Midbrain (tissue), 1 donor: ENCODE data around the gene DISC1.
"Not testable (repeated sequence)": the region's sequence is repeated elsewhere in the genome, so short reads cannot be mapped to it uniquely, and the experiment has no call there.

Experiments used
- DNase-seq: peaks from one replicate; lab custom pipeline; 2025; lab: John Stamatoyannopoulos, UW

Gene DISC1

GRCh38 chr1:231931146-231931545 is 304.6 kb downstream of the DISC1 start:
- DNase-seq, result no peak

- DNase-seq, result no peak
Measured at GRCh38 chr1:231931846-231932454, 305.4 kb downstream of the DISC1 start.

- DNase-seq, result no peak
Measured at GRCh38 chr1:231933711-231934626, 307.4 kb downstream of the DISC1 start.

- DNase-seq, result no peak
Measured at GRCh38 chr1:231934797-231935196, 308.2 kb downstream of the DISC1 start.

- no peak for DNase-seq
Measured at GRCh38 chr1:231935856-231936255, 309.3 kb downstream of the DISC1 start.

GRCh38 chr1:231936983-231937775 is 310.6 kb downstream of the DISC1 start:
- DNase-seq, result peak; percentile 16

- DNase-seq, result no peak
Measured at GRCh38 chr1:231938211-231938610, 311.6 kb downstream of the DISC1 start.

GRCh38 chr1:231938711-231939110 is 312.1 kb downstream of the DISC1 start:
- DNase-seq, result no peak

- no peak for DNase-seq
Measured at GRCh38 chr1:231939118-231939517, 312.5 kb downstream of the DISC1 start.

- DNase-seq, result no peak
Measured at GRCh38 chr1:231940116-231940515, 313.5 kb downstream of the DISC1 start.

GRCh38 chr1:231940701-231941100 is 314.1 kb downstream of the DISC1 start:
- no peak for DNase-seq

- no peak for DNase-seq
Measured at GRCh38 chr1:231943084-231943483, 316.5 kb downstream of the DISC1 start.

GRCh38 chr1:231948102-231948501 is 321.5 kb downstream of the DISC1 start:
- DNase-seq, result not testable (repeated sequence)

GRCh38 chr1:231949277-231950091 is 322.9 kb downstream of the DISC1 start:
- DNase-seq, result peak; percentile 61

GRCh38 chr1:231950331-231951128 is 323.9 kb downstream of the DISC1 start:
- DNase-seq, result no peak

- DNase-seq, result no peak
Measured at GRCh38 chr1:231951374-231951773, 324.8 kb downstream of the DISC1 start.

GRCh38 chr1:231952154-231952553 is 325.6 kb downstream of the DISC1 start:
- DNase-seq, result no peak

- DNase-seq, result no peak
Measured at GRCh38 chr1:231953660-231954059, 327.1 kb downstream of the DISC1 start.

GRCh38 chr1:231954751-231955150 is 328.2 kb downstream of the DISC1 start:
- no peak for DNase-seq

GRCh38 chr1:231957359-231957758 is 330.8 kb downstream of the DISC1 start:
- DNase-seq, result no peak

GRCh38 chr1:231958448-231958847 is 331.9 kb downstream of the DISC1 start:
- no peak for DNase-seq
